ENCODE data around the gene ANO8. TPM values are rescaled to one million over a fixed set of nuclear protein-coding genes. Genes with fewer than 3 reads are reported as not detected.

ANO8 gene
- total and polyA plus RNA-seq, 7 donors, result 1.5 to 14.3 (median 11.9) TPM

DNA sequence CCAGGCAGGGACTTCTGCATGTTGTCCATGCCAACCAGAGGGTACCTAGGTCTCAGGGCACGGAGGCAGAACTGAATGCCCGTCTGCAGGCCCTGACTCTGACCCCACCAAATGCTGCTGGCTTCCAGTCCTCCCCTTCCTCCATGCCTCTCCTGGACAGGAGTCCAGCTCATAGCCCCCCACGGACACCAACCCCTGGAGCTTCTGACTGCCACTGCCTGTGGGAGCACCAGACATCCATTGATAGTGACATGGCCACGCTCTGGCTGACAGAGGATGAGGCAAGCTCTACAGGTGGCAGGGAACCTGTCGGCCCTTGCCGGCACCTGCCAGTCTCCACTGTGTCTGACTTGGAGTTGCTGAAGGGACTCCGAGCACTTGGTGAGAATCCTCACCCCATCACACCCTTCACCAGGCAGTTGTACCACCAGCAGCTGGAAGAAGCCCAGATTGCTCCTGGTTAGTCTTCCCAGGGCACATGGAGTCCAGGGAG lies 51.1 kb downstream of the ANO8 start:
- peaks cover 0 to 16% (median 7%) of the 10 kb centered on the region in 3 donors for H3K27me3 ChIP-seq (ENCODE audit: insufficient read depth in 3 of 3, low read length in 2 of 3)
- H3K4me1 ChIP-seq, result peaks cover 4% of the 10 kb centered on the region
- intact Hi-C loops (cut with DNase I), result loop anchor here (2.0 to 5.0 kb wide), 3 partner anchors 79 to 217 kb away; no protein-coding TSS in a partner anchor
- ATAC-seq (no peak), DNase-seq (no peak)
- TF ChIP-seq, protein P1, sequence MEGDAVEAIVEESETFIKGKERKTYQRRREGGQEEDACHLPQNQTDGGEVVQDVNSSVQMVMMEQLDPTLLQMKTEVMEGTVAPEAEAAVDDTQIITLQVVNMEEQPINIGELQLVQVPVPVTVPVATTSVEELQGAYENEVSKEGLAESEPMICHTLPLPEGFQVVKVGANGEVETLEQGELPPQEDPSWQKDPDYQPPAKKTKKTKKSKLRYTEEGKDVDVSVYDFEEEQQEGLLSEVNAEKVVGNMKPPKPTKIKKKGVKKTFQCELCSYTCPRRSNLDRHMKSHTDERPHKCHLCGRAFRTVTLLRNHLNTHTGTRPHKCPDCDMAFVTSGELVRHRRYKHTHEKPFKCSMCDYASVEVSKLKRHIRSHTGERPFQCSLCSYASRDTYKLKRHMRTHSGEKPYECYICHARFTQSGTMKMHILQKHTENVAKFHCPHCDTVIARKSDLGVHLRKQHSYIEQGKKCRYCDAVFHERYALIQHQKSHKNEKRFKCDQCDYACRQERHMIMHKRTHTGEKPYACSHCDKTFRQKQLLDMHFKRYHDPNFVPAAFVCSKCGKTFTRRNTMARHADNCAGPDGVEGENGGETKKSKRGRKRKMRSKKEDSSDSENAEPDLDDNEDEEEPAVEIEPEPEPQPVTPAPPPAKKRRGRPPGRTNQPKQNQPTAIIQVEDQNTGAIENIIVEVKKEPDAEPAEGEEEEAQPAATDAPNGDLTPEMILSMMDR (IDR thresholded peaks at IDR 0.05), result no peak
- 87 to 92% (median 91%) methylated on average over 7 of the region's 7 CpGs for WGBS, 3 donors
- H3K36me3 ChIP-seq (ENCODE audit: insufficient read depth in 1 of 2, low read depth in 1 of 2), result peaks cover 0 to 10% of the 10 kb centered on the region in 2 donors
- no peak overlapping the region for H3K4me3 ChIP-seq
- no peaks in the 10 kb centered on the region for H3K9me3 ChIP-seq
- H3K27ac ChIP-seq, result no peak overlapping the region

DNA sequence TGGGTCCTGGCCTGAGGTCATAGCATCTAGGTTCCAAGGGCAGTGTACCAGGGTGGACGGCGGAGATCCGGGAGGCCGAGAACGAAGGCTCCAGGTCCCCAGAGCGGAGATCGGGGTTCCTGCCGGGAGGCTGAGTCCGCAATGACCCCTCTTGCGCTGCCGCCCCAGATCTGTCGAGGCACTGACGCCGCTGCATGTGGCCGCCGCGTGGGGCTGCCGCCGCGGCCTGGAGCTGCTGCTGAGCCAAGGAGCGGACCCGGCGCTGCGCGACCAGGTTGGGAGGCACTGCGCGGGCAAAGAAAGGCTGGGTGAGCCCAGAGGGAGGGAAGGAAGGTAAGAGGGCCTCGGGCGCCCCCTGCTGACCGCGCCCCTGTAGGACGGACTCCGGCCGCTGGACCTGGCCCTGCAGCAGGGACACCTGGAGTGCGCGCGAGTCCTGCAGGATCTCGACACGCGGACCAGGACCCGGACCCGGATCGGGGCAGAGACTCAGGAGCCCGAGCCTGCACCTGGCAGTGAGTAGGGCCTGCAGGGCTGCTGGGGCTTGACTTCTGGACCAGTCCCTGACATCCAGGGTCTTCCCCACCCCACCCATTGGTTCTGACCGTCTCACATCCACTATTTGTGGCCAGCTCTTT lies 52.0 kb downstream of the ANO8 start:
- 1 to 4% (median 2%) methylated on average over 35 to 45 of the region's 45 CpGs for WGBS, 3 donors
- intact Hi-C loops (cut with DNase I), result loop anchor here (1.0 to 5.0 kb wide), 4 partner anchors 78 to 216 kb away; no protein-coding TSS in a partner anchor
- Histone ChIP-seq H3K27ac (no peak overlapping the region), H3K27me3 (ENCODE audit: insufficient read depth in 3 of 3, low read length in 2 of 3) (peaks cover 0 to 16% (median 7%) of the 10 kb centered on the region in 3 donors), H3K4me3 (peak overlapping the region; percentile 51), H3K36me3 (ENCODE audit: insufficient read depth in 1 of 2, low read depth in 1 of 2) (peaks cover 0 to 18% of the 10 kb centered on the region in 2 donors), H3K4me1 (peaks cover 4% of the 10 kb centered on the region), H3K9me3 (no peaks in the 10 kb centered on the region)
- DNase-seq (peak; percentile 83 to 91), ATAC-seq (peak; percentile 89 to 98 (median 96))
- TF ChIP-seq, protein P1 (IDR thresholded peaks at IDR 0.05), result peak; percentile 91

DNA sequence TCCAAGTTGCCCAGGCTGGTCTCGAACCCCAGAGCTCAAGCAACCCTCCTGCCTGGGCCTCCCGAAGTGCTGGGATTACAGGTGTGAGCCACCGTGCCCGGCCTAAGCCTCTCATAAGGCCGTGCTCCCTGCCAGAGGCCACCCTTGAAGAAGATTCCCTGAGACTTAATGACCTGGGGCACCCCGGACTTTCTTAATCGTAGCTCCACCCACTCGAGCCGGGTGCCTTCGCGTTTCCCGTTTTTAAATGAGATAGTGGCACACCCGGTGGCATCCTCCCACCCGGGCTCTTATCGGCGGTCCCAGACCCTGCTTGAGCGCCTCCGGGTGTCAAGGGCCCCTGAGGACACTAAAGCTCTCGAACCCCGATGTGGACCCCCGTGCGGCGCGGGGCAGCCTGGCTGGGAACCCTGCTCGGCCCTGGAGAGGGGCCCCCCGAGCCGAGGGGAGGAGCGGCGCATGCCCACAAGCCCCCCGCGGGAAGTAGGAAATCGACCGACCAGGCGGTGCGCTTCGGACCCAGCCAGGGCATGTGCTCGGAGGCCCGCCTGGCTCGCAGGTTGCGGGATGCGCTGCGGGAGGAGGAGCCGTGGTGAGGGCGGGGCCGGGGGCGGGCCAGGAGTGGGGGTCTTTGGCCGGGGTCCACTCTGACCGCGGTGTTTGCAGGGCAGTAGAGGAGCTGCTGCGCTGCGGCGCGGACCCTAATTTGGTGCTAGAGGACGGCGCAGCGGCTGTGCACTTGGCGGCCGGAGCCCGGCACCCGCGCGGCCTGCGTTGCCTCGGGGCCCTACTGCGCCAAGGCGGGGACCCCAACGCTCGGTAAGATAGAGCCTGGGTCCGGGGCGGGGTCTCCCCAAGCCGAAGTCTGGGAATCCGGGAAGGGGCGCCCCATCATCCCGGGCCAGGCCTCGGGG lies 53.0 kb downstream of the ANO8 start, which contains the start of gene ANKLE1:
ANKLE1 (plus strand) TSS at position 511 of the 914 bp plus-strand sequence; CDS start at position 531, 20 bp downstream.
- Histone ChIP-seq H3K36me3 (ENCODE audit: insufficient read depth in 1 of 2, low read depth in 1 of 2) (peaks cover 0 to 28% of the 10 kb centered on the region in 2 donors), H3K4me3 (peak within 1 kb of the TSS; percentile 51), H3K9me3 (no peaks in the 10 kb centered on the region), H3K27ac (no peak within 1 kb of the TSS), H3K27me3 (ENCODE audit: insufficient read depth in 3 of 3, low read length in 2 of 3) (peaks cover 0 to 16% (median 7%) of the 10 kb centered on the region in 3 donors), H3K4me1 (peaks cover 4% of the 10 kb centered on the region)
- peak in 1 of 2 donors; percentile 67 for DNase-seq
- ATAC-seq, result peak; percentile 15 to 46 (median 33)
- TF ChIP-seq, protein P1 (IDR thresholded peaks at IDR 0.05), result no peak
- intact Hi-C loops (cut with DNase I), result loop anchor here (1.0 to 5.0 kb wide), 4 partner anchors 77 to 215 kb away; no protein-coding TSS in a partner anchor
- 7 to 10% (median 7%) methylated on average over 51 to 75 of the region's 75 CpGs for WGBS, 3 donors

DNA sequence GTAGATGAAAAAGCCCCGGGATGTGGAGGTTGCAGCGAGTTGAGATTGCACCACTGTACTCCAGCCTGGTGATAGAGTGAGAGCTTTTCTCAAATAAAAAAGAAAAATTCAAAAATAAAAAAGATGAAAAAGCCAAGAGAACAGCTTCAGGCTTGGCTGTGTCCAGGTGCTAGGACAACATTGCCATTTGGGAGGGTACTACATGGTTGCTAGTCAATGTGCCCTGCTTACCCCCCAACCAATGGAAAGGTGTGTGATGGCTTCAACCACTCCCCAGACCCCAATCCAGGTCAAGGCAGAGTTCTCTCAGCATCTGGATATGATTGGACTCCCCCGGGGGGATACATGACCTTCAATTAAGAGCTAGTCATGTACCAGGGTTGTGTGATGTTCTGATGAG lies 55.2 kb downstream of the ANO8 start:
- TF ChIP-seq, protein P1 (IDR thresholded peaks at IDR 0.05), result no peak
- 64 to 86% (median 75%) methylated on average over 3 of the region's 3 CpGs for WGBS, 3 donors
- Histone ChIP-seq H3K9me3 (no peaks in the 10 kb centered on the region), H3K4me1 (peaks cover 4% of the 10 kb centered on the region), H3K36me3 (ENCODE audit: insufficient read depth in 1 of 2, low read depth in 1 of 2) (peaks cover 0 to 49% of the 10 kb centered on the region in 2 donors), H3K27ac (no peak overlapping the region), H3K27me3 (ENCODE audit: insufficient read depth in 3 of 3, low read length in 2 of 3) (peaks cover 0 to 16% (median 7%) of the 10 kb centered on the region in 3 donors), H3K4me3 (no peak overlapping the region)
- DNase-seq (no peak), ATAC-seq (no peak)
- intact Hi-C loops (cut with DNase I), result no loop called here

Data from psoas muscle (tissue), 8 donors.